HG03457 (cell line): ENCODE measurements around the gene PANK1.

Source experiments
- ATAC-seq: cut with Tn5 transposase; IDR thresholded peaks from one replicate; pipeline ENCODE4 v1.9.1; 2021; ENCODE audit warnings: moderate number of reproducible peaks; ENCODE audit not compliant: unreplicated experiment

The PANK1 gene

GRCh38 chr10:89652806-89653370 is 7.8 kb upstream of the PANK1 start:
- no peak for ATAC-seq

- ATAC-seq = peak; percentile 41
Observed at GRCh38 chr10:89651916-89652573, 7.0 kb upstream of the PANK1 start.

GRCh38 chr10:89651205-89651915 is 6.3 kb upstream of the PANK1 start:
- ATAC-seq = no peak

GRCh38 chr10:89649051-89649450 is 4.0 kb upstream of the PANK1 start:
- ATAC-seq = no peak

- no peak for ATAC-seq
Observed at GRCh38 chr10:89648074-89648473, 3.0 kb upstream of the PANK1 start.

- no peak for ATAC-seq
Observed at GRCh38 chr10:89646889-89647657, 2.0 kb upstream of the PANK1 start.

- ATAC-seq = no peak
Observed at GRCh38 chr10:89645742-89646172, 715 bp upstream of the PANK1 start.

GRCh38 chr10:89644691-89644966 is 413 bp downstream of the PANK1 start:
- peak; percentile 20 for ATAC-seq

- ATAC-seq = peak; percentile 86
Observed at GRCh38 chr10:89643812-89644690, 991 bp downstream of the PANK1 start.

GRCh38 chr10:89643431-89643811 is 1.6 kb downstream of the PANK1 start:
- ATAC-seq = no peak

GRCh38 chr10:89642193-89642592 is 2.8 kb downstream of the PANK1 start:
- no peak for ATAC-seq

GRCh38 chr10:89640241-89640640 is 4.8 kb downstream of the PANK1 start:
- ATAC-seq = no peak

GRCh38 chr10:89639326-89639725 is 5.7 kb downstream of the PANK1 start:
- ATAC-seq = no peak

- no peak for ATAC-seq
Observed at GRCh38 chr10:89637113-89637512, 7.9 kb downstream of the PANK1 start.

GRCh38 chr10:89634637-89635036 is 10.4 kb downstream of the PANK1 start:
- no peak for ATAC-seq

GRCh38 chr10:89633484-89633883 is 11.6 kb downstream of the PANK1 start:
- ATAC-seq = no peak

GRCh38 chr10:89632824-89633223 is 12.2 kb downstream of the PANK1 start:
- no peak for ATAC-seq

- ATAC-seq = no peak
Observed at GRCh38 chr10:89627830-89628229, 17.2 kb downstream of the PANK1 start.

- no peak for ATAC-seq
Observed at GRCh38 chr10:89625041-89625765, 19.8 kb downstream of the PANK1 start.

GRCh38 chr10:89624020-89624419 is 21.0 kb downstream of the PANK1 start:
- ATAC-seq = no peak
